Stimulated activated CD8-positive, alpha-beta memory T cell treated with anti-CD3 and anti-CD28 coated beads, Interleukin-12 subunit alpha, Interleukin-12 subunit beta, amount 100 ng/mL, for 1 hour (primary cell): ENCODE results near the gene TNNI3K.

Experiments used
- DNase-seq: peaks from one replicate; pipeline ENCODE4 v3.0.0-alpha.2; 2020; ENCODE audit warnings: low read depth

Gene TNNI3K

DNA sequence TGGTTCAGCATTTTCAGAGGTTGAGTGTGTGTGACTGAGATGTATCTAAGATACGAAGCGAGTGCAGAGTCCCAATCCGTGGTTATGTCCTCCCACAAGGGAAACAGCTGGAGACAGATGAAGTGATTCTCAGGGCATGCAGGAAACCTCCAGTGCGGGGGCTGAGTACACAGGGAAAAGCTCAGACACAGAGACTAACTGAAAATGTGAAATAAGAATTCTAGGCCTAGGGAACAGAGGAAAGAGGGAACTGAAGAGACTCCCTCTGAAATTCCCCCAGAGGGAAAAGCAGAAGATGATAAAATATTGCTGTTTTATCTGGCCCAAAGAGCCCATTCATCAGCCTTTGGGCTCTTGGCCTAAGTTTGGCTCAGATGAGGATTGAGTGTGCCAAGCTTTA is 160.4 kb downstream of the TNNI3K start:
- DNase-seq, result no peak

DNA sequence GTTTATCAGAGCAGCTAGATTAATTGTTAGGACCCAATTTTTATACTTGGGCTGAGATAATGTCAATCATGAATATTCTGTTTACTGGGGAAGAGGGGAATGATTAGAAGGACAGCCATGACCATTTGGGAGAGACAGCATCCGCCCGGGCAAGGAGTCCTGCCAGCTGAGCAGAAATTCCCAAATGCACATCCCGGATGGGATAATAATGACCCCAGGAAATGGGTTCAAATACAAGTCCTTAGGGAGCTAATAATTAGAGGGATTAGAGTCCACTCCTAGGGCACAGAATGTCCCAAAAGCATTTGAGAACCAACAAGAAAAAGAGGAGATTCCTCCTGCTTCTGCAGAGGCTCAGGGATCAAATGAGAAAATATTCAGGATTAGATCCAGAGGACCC is 161.3 kb downstream of the TNNI3K start:
- no peak for DNase-seq

DNA sequence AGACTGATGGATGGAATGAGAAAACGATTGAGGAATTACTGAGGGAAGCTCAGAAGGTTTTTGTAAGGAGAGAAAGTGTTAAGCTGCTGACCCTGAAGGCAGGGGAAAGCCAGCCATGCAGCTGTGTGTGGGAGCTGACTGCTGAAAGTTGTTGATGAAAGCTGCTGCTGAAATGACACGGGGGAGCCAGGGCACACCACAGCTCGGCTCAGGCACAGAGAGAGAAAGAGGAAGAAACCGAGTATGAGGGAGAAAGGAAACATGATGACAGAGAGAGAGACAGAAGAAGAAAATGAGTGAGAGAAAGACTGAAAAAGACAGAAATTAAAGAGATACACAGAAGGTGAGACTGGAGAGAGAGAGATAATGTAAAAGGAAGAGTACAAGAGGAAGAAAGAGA is 161.7 kb downstream of the TNNI3K start:
- no peak for DNase-seq

DNA sequence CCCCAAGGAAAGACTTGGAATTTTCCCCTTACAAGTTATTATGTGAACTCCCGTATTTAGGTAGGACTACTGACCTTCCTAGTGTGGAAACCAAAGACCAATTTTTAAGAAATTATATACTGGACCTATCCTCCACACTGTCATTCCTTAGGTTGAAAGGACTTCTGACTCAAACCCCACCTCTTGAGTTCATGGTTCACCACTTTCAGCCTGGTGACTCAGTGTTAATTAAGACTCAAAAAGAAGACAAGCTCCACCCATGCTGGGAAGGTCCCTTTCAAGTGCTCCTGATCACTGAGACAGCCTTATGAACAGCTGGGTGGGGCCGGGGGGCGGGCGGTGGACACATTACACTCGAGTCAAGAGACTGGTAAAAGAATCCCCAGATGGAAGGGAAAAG is 164.1 kb downstream of the TNNI3K start:
- DNase-seq, result no peak

DNA sequence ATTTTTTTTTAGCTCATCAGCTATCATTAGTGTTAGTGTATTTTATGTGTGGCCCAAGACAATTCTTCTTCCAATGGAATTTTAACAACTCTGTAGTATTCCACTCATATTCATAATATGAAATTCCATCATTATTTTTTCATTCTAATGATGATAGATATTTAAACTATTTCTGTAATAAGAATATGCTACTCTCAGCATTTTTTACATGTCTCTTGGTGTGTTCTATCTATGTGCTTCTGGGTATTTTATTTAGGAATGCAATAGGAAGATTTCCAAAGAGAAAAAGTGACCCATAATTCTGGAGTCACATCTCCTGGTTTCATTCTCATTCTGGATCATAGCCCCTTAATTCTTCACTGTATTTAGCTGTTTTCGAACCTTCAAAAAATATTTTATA is 167.7 kb downstream of the TNNI3K start:
- no peak for DNase-seq

DNA sequence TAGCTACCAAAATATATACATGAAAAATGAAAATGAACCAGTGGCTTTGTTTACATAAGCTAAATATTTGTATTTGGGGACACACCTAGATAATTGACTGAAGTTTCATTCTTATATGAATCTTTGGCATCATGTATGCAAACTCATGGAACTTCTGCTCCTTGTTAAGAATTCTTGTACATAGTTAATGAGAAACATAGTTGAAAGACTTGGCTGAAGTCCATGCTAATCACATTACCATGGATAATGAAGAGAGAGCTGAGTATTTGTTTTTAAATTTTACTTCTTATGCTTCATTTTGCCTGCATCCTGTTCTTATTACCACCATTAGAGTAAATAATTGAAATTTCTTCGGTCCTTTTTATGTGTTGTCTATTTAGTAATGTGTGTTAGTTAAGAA is 168.4 kb downstream of the TNNI3K start:
- DNase-seq, result no peak

DNA sequence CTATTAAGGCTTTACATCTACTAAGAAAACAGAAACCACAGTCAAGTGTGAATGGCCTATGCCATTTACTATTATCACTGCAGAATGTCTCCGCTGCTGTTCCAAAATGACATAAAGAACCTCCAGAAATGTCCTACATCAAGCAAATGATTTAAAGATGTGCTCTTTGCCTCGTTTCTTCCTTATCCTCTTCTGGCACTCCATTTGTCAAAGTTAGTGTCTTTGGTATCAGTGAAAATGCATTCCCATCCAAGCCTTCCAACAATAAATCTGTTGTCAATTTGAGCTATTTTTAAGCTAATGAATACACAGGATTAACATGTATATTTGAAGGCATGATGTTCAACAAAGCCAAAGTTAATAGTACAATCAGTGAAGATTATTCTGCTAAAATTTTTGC is 171.6 kb downstream of the TNNI3K start:
- DNase-seq, result no peak

DNA sequence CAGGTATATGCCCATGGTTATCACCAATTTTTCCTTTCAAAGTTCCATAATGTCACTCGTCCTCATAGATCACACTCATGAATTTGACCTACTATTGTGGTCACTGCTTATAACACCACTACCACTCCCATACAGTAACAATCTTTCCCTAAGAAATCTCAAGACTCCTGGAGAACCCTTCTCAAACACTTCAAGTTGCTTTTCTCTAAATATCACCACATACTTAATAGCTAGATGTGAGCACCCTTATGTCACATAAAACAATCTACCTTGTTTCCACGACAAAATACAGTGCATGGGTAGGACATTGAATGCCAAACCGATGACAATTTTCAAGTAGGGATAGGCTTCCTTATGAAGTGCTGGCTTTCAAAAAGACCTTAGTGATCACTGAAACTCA is 172.7 kb downstream of the TNNI3K start:
- no peak for DNase-seq

DNA sequence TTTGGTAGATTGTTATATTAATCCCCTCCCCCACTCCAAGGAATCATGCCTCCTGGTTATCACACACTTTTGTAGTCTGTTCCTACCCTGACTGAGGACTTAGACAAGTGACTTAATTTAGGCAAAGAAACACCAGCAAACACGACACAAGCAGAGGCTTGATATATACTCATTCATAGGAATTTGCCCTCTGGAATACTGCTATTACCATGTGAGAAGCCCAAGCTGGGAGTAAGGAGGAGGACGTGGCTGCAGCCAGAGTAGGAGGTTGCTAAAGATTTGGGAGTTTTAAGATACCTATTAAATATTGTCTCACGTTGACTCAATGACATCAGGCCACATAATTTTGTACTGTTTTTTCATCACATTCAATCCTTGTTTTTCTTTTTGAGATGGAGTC is 177.1 kb downstream of the TNNI3K start:
- no peak for DNase-seq

DNA sequence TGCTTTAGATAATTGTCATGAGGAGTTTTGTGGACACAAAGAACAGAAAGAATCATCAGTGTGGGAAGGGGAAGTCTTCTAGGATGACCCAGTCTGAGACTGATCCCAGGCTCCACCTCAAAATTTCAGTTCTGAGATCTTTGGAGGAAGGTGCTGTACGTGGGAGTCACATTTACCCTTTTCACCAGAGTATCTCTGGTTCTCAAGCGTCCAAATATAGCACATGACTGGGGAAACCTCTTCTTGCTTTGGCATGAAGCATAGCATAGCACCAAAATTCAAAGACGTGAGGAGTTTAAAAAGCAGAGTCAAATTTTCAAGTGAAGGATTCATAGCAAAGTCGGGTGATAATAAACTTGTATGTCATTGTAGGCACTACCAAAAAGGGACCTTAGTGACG is 180.7 kb downstream of the TNNI3K start:
- DNase-seq, result no peak

DNA sequence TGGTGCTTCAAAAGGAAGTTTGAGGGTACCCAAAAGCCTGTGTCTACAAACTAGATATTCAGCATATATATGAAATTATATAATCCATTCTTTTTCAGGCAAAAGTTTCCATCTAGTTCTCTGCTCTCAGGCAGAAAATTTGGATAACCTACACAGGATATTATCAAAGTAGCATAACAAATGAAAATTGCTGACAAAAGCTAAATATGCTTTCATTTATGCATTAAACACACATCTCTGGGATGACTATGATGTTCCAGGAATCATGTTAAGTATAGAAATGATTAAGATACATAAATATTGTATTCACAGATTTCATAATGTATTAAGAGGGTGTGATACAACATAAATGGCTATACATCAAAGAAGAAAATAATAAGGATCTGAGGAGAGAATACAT is 184.4 kb downstream of the TNNI3K start:
- DNase-seq, result no peak

DNA sequence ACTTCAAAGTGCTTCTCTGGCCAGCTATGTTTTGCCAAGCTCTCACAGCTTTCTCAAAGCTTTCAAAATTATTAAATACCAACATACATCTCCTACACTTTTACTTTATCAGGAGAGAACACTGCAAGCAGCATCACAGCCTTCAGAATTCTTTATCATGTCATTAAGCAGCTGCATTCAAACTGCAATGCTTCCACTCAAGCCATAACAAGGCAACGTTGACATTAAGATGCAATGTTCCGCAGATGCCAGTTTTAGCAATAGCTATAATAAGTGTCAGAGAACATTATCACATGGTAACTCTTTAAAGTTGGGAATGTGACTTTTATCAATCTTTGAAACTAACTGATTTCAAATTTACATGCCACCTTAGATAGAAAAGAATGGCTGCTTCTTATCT is 185.3 kb downstream of the TNNI3K start:
- no peak for DNase-seq

DNA sequence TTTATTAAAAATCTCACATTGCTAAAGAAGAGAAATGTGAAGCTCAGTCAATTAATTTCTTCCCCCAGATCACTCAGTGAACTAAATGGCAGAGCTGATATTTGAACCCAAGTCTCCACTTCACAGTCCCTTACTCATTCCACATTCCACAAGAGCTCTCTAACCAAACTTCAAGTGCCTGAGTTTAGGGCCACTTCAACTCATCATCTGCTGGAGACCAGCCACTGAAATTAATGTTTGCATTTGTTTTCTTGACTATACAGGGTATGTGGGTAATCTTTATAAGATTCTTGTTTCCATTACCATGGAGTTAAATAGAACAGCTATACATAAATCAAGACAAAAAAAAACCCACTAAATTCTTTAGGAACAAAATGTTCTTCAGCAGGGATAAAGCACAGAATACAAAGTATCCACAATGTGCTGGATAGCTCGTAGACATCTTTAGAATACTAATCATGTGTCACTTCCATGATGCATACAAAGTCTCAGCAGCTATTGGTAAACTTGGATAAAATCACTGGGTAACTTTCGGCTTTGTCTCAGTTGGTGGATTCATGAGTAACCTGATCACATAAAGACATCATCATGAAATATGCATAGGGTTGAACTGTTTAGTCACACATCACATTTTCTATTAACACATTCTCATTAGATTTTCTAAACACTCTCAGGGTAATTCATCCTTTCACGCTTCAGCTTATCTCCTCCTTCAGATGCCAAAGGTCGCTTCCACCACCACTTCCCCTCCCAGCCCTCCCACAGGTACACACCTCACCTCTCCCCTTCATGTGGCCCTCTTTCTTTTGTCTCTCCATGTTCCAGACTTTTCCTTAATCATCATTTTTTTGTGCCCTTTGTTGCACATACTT is 187.5 kb downstream of the TNNI3K start:
- no peak for DNase-seq

DNA sequence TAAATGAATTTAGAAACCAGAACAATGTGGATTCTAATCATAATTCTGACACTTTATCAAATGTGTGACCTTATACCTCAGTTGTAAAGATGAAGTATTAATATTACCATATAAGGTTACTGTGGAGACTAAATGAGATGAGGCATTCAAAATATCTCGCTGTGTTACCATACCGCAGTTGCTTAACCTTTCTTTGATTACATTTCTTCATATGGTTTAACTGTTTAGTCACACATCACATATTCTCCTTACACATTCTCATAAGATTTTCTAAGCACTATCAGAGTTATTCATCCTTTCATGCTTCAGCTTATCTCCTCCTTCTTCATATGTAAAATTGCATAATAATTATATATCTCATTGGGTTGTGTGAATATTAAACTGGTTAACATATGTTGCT is 188.3 kb downstream of the TNNI3K start:
- no peak for DNase-seq

DNA sequence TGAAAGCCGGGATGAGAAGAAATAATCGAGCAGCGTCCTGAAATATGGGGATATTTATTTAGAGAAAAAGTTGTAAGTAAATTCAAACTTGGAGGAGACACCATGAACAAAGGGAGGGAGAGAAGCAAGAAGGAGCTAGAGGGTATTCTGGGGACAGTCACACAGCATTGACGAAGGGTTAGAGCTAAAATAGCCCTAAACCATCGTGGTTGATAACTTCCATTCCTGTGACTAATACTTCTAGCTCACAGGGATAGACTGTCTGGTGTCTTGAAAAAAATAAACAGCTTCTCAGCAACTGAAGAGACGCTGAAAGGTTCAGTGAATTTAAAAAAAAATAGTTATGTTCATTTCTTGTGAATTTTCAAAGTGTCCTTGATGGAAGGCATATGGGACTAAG is 190.5 kb downstream of the TNNI3K start:
- DNase-seq, result no peak

DNA sequence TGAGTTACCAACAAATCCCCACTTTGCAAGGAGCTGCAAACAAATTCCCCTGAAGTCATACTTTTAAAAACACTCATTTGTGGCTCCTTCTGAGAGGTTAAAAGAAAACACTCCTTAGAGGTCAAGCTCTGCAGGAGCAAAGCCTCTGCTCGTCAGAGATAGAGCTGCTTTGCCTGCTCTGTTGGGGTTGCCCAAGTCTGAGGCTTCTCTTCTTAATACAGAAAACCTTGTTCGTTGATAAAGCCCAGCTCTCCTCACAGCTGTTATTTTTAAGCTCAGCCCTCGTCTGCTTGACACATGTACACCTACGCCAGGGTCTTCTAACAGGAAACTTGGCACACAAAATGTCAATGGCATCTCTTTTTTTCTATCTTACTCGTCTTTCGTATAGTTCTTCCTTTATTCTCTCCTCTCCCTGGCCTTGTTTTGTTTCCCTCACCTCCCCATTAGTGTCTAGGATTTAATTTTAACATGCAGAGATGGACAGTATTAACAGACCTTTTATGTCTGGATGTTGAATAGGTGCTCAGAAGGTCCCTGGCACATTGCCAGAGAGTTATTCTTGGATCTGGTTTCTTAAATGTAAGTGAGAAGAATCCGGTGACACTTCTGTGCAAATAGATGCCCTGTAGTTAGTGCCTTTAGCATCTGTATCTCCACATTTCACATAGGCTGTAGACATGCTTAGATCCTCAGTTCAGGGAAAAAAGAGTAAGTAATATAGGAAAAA is 191.2 kb downstream of the TNNI3K start:
- no peak for DNase-seq

DNA sequence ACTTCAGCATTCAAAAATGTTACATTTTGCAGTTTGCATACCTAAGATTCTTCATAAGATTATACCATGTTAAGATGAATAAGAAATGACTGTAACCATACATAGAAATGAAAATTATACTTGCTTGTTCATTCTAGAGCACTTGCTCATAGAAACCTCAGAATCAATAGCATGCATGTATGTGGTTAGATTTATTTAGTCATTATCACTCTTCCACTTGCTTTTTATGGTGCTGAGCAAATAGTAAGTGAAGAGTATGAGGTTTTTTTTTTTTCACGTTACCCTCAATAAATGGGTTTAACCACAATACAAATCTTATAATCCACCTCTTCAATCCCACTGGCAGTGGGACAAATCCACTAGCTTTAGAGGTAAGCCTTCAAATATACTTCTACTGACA is 192.5 kb downstream of the TNNI3K start:
- no peak for DNase-seq

DNA sequence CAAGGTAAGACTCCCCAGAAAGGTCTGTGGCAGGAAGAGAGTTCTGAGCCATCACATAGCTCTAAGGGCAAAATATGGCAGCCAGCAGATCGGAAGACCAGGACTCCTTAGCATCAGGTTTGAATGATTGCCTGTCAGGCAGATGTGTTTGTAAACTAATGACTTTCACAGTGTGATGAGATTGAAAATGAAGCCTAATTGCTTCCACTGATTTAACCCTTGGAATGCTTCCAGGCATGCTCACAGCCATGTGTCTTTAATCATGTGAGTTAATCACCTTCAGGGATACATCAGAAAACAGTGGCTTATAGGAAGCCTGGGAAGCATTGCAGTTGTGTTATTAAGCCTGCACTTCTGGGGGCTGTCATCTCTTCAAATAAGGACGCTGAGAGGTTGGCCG is 194.4 kb downstream of the TNNI3K start:
- DNase-seq, result no peak

DNA sequence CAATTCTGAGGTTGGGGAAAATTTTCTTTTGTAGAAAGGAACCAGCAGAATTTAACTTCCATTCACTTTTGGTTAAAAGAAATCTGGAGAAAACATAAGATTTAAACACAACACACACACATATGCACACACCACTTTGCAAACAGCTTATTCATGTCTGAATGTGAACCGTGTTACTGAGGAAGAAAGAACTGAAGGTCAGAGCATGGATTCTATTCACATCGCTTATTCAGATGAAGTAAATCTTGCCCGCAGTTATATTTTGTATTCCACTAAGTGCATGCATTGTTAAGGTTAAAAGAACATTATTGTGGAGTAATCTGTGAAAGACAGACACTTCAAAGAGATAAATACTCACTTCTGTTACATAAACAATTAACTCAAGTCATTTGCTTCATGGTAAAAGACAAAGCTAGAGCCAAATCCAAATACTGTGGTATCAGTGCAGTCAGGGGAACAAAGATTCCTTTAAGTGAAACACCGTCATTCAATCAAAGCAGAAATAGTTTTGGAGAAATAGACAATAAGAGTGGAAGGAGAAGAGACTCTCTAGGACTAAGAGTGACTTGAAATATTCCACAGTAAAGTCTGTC is 195.3 kb downstream of the TNNI3K start:
- no peak for DNase-seq

DNA sequence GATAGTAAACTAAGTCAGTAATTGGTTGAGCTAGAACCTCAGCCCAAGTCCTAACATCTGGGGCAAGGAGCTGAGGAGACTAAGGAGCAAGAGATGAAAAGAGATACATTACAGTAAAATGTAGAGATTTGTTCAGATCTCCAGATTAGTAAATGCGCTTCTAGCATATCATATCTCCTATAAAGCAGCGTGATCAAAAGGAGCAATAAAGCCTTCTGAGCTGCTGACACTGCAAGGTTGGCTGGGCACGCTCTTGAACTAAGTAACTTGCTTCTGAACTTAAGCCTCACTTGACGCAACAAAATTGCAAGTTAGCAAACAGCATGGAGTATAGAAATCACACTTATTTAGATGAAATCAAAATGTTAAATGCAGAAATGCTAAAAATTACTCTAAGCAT is 196.3 kb downstream of the TNNI3K start:
- DNase-seq, result no peak

DNA sequence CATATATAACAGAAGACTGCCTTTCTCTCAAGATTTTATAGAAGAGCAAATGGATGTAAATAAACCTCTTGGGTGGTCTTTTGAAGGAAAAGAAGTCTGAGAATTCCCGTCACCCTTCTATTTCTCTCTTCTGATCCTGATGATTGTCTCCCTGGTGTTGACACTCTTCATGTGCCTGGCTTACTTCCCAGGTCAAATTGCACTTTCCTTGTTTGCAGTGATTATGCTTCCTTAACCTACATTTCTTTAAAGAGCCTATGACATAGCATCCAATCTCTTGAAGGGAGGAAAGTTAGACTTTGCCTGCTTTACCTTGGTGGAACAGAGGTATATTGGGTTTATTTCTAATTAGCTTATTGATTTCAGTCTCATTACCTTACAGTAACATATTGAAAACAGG is 197.1 kb downstream of the TNNI3K start:
- no peak for DNase-seq

DNA sequence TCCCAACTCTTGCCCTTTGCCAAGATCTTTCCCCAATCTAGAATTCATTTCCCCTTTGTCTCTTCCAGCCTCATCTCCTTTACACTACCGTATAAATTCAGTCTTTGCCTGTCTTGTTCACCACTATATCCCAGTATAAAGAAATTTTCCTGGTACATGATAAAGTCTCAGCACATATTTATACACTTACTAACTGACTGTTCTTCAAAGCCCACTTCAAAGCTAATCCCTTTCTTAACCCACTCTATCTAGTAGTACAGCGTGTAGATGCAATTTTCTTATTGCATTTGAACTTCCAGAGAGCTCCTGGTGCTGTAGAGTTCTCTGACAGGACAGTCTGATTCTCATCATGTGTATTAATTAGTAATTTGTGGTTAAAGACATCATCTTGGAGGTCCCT is 199.1 kb downstream of the TNNI3K start:
- DNase-seq, result no peak

DNA sequence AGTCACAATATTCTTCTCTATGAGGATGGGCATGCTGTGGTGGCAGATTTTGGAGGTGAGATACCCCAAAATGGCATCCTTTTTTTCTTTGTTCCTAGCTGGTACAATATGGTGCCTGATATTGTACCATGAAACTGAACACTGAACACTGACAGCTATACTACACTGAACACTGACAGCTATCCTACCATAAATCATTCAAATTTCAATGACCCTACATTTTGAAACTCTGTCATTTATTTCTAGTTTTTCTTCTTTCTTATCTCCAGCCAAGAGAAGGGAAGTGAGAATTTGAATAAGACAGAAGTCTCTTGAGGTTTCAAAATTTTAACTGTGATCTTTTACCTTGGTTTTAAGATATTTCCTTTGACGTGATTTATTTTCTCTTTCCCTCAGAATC is 200.9 kb downstream of the TNNI3K start:
- DNase-seq, result no peak
